ENCODE results near the gene LRRC3.
A peak's percentile ranks its signal among the peaks of the same experiment; 100 is the strongest.

The LRRC3 gene

GRCh38 chr21:44437371-44437695, 18.0 kb upstream of the LRRC3 start:
- DNase-seq, result no peak
- in situ Hi-C loops (cut with MboI; ENCODE audit: low pct_unique_long_range_greater_than_20kb, low sequenced_read_pairs), result no loop called here

DNA sequence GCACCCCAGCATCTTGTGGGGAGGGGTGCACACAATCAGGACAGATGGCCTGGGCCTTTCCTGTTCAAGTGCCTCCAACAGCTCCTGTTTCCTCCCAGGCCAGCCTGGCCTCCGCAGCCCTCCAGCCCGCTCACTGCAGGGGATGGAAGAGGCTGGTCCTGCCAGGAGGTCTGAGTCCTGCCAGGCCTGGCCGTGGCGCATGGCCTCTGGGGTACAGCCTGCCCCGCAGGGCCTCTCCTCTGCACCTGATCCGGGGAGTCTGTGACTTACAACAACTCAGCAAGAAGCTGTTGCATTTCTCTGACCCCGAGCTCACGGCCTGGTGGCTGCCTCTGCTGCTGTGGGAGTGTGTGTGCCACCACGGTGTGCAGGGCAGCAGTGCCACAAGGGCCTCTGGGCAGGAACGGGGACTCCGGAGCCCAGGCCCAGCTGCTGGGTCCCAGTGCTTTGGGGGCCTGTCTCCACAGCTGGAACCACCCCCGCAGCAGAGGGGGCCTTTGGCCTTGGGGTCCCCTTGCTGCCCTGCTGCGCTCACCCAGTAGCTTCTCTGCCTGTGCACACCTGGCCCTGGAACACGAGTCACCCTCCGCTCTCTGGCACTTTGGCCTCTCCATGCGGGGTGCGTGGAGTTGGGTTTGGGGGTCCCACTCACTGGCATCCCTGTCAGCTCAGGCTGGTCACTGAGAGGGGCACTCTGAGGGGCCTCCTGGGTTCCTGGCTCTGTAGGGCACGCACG, 17.4 kb upstream of the LRRC3 start:
- in situ Hi-C loops (cut with MboI; ENCODE audit: low pct_unique_long_range_greater_than_20kb, low sequenced_read_pairs), result no loop called here
- DNase-seq, result no peak

GRCh38 chr21:44438531-44439210, 16.6 kb upstream of the LRRC3 start:
- in situ Hi-C loops (cut with MboI; ENCODE audit: low pct_unique_long_range_greater_than_20kb, low sequenced_read_pairs), result no loop called here
- DNase-seq, result no peak

- no peak for DNase-seq
- in situ Hi-C loops (cut with MboI; ENCODE audit: low pct_unique_long_range_greater_than_20kb, low sequenced_read_pairs), result no loop called here
Observed at GRCh38 chr21:44439211-44439600, 16.1 kb upstream of the LRRC3 start.

DNA sequence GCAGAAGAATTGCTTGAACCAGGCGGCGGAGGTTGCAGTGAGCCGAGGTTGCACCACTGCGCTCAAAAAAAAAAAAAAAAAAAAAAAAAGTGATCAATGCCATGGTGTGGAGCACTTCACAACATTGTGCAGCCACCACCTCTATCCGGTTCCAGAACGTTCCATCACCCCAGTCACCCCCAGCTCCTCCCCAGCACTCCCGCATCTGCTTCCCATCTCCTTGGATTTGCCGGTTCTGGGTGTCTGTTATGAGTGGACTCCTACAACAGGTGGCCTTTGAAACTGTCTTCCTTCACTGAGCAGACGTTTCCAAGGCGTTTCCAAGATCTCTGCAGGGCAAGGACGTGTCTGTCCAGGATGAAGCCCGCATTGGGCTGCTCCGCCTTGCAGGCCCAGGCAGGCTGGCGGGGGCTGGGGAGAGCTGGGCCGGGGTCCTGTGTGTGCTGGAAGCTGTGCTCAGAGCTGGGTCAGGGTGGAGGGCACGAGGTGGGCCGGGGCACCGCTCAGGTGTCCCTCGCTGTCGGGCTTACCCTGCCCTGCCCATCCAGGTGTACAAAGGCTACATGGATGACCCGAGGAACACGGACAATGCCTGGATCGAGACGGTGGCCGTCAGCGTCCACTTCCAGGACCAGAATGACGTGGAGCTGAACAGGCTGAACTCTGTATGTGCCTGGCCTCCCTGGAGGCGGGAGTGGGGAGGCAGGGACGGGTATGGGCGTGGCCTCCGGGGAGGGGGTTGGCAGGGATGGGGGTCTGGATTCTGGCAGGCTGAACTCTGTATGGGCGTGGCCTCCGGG, 14.9 kb upstream of the LRRC3 start:
- in situ Hi-C loops (cut with MboI; ENCODE audit: low pct_unique_long_range_greater_than_20kb, low sequenced_read_pairs), result no loop called here
- DNase-seq, result no peak

- in situ Hi-C loops (cut with MboI; ENCODE audit: low pct_unique_long_range_greater_than_20kb, low sequenced_read_pairs), result no loop called here
- DNase-seq, result no peak
Observed at GRCh38 chr21:44441041-44441400, 14.3 kb upstream of the LRRC3 start.

- DNase-seq, result no peak
- in situ Hi-C loops (cut with MboI; ENCODE audit: low pct_unique_long_range_greater_than_20kb, low sequenced_read_pairs), result no loop called here
Observed at GRCh38 chr21:44441581-44442265, 13.6 kb upstream of the LRRC3 start.

- DNase-seq, result no peak
Observed at GRCh38 chr21:44442266-44443125, 12.8 kb upstream of the LRRC3 start.

DNA sequence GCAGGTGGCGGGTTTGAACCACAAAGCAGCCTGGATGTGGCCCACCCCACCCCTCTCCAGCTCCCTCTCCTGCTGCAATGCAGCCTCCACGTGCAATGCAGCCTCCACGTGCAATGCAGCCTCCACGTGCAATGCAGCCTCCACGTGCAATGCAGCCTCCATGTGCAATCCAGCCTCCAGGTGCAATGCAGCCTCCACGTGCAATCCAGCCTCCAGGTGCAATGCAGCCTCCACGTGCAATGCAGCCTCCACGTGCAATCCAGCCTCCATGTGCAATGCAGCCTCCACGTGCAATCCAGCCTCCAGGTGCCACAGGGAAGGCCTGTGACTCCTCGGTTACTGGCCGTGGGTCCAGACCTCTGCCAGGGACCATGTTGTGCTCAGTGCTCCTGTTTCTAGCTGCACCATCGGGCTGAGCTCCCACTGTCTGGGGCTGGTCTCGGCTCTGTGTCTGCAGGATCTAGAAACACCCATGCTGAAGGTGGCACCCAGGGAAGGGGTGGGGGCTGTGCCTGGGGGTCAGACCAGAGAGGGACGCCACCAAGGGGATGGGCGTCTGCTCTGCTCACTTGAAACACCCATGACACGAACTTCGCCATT, 11.9 kb upstream of the LRRC3 start:
- in situ Hi-C loops (cut with MboI; ENCODE audit: low pct_unique_long_range_greater_than_20kb, low sequenced_read_pairs), result no loop called here
- DNase-seq, result no peak

More at GRCh38 chr21:44442266-44443125, 12.8 kb upstream of the LRRC3 start:
- in situ Hi-C loops (cut with MboI; ENCODE audit: low pct_unique_long_range_greater_than_20kb, low sequenced_read_pairs), result no loop called here

DNA sequence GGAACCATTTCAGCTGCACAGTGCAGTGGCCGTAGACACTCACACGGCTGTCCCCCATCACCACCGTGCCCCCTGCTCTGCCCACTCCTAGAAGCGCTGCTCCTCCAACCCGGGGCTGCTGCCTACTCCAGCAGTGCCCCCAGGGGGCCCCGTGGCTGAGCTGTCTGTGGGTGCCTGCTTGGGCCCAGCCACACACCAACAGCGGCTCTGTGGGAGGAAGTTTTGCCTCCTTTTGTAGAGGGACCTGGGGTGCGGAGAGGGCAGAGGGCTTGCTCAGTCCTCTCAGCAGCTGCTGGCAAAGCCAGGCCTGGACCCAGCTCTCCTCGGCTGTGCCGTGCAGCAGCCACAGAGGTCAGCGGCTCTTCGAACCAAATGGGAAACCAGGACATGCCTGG, 11.4 kb upstream of the LRRC3 start:
- in situ Hi-C loops (cut with MboI; ENCODE audit: low pct_unique_long_range_greater_than_20kb, low sequenced_read_pairs), result no loop called here
- no peak for DNase-seq

- in situ Hi-C loops (cut with MboI; ENCODE audit: low pct_unique_long_range_greater_than_20kb, low sequenced_read_pairs), result no loop called here
- DNase-seq, result peak; percentile 31
Observed at GRCh38 chr21:44444286-44444931, 10.9 kb upstream of the LRRC3 start.

DNA sequence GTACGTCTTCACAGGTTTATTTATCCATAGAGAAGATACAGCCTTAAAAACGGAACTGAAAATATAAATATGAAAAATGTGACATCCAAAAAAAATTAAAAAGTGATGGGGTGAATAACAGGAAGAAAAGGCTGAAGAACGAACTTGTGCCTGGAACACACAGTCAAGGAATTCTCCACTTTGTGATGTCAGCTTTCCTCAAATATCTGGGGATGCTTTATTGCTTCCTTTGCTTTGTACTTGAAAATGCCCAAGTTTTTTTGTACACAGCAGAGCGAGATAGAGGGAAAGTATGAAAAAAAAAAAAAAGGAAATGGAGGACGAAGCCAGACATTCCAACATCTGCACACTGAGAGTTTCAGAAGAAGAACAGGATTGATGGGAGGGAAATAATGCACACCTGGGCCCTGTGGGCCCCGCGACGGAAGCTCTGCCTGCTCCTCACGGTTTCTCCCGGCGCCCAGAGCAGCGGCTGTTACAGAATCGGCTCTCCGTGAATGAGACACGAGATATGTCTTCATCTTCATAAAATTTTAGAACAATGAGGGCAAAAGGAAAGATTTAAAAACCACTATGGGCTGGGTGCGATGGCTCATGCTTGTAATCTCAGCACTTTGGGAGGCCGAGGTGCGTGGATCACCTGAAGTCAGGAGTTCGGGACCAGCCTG, 10.0 kb upstream of the LRRC3 start:
- no peak for DNase-seq
- in situ Hi-C loops (cut with MboI; ENCODE audit: low pct_unique_long_range_greater_than_20kb, low sequenced_read_pairs), result no loop called here

DNA sequence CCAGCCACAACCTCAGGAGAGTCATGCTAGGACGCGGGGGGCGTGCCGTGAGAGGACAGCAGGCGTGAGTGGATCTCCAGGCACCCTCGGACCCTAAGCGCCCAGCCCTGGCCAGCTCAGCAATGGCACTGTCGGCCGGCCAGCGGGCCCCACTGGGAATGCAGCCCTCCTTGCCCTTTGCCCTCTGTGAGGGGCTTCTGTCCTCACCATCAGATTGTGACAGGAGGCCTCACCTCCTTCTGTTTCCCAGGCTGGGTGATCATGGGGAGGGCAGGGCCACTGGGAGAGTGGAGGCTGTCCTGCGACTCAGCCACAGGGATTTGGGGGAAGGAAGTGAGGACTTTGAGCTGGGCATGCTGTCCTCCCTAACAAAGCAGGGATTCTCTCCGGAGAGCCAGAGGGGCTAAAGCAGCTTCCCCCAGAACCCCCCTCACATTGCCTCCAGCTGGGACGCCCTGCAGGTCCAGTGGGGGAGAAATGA, 6.6 kb upstream of the LRRC3 start:
- no peak for DNase-seq
- in situ Hi-C loops (cut with MboI; ENCODE audit: low pct_unique_long_range_greater_than_20kb, low sequenced_read_pairs), result no loop called here

DNA sequence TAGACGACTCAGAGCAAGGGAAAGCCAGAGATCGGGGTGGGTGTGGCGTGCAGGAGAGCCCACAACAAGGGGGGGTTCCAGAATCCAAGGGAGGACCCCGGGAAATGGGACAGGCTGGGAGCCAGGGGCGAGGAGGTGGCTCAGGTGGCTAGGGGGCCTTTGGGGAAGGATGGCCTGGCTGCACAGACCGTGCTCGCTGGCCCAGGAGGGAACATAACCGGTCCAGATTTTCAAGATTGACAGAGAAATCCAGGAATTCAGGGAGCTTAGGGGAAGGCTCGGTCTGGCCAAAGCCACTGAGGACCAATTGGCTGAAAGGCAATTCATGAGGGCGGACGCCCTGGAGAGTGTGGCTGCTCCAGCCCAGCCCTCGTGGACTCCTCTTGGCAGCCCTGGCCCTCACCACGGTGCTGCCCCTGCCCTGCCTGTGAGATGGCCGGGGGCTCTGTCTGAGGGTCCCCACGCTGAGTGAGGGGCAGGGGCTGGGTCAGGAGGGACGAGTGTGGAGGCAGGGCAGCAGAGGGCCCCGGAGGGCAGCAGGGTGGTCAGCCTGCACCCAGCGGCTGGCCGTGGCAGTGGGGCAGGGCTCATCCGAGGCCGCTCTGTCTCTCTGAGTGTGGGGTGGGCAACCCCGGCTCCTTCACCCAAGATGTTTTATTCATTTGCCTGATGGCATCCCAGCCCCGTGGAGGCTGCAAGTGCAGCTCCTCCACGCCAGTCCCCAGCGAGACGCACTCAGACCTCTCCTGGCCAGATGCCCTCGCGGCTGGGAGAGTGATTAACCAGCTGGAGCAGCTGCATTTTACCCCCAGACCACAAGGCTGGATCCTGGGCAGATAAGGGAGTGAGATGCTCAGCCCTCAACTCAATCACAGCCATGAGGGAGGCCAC, 5.6 kb upstream of the LRRC3 start:
- DNase-seq, result no peak
- in situ Hi-C loops (cut with MboI; ENCODE audit: low pct_unique_long_range_greater_than_20kb, low sequenced_read_pairs), result loop anchor here (25.0 kb wide), 2 partner anchors 113 to 712 kb away; partner anchors contain the start of genes KRTAP10-2, KRTAP10-3 and KRTAP10-4

- no peak for DNase-seq
- in situ Hi-C loops (cut with MboI; ENCODE audit: low pct_unique_long_range_greater_than_20kb, low sequenced_read_pairs), result loop anchor here (25.0 kb wide), 2 partner anchors 112 to 713 kb away; partner anchors contain the start of genes KRTAP10-2, KRTAP10-3 and KRTAP10-4
Observed at GRCh38 chr21:44450402-44450801, 4.9 kb upstream of the LRRC3 start.

GRCh38 chr21:44450999-44451398, 4.3 kb upstream of the LRRC3 start:
- in situ Hi-C loops (cut with MboI; ENCODE audit: low pct_unique_long_range_greater_than_20kb, low sequenced_read_pairs), result loop anchor here (25.0 kb wide), 2 partner anchors 111 to 714 kb away; partner anchors contain the start of genes KRTAP10-2, KRTAP10-3 and KRTAP10-4

More at GRCh38 chr21:44450999-44451398, 4.3 kb upstream of the LRRC3 start:
- no peak for DNase-seq
